Measurements from ENCODE around the gene HIRA.

Gene HIRA

DNA sequence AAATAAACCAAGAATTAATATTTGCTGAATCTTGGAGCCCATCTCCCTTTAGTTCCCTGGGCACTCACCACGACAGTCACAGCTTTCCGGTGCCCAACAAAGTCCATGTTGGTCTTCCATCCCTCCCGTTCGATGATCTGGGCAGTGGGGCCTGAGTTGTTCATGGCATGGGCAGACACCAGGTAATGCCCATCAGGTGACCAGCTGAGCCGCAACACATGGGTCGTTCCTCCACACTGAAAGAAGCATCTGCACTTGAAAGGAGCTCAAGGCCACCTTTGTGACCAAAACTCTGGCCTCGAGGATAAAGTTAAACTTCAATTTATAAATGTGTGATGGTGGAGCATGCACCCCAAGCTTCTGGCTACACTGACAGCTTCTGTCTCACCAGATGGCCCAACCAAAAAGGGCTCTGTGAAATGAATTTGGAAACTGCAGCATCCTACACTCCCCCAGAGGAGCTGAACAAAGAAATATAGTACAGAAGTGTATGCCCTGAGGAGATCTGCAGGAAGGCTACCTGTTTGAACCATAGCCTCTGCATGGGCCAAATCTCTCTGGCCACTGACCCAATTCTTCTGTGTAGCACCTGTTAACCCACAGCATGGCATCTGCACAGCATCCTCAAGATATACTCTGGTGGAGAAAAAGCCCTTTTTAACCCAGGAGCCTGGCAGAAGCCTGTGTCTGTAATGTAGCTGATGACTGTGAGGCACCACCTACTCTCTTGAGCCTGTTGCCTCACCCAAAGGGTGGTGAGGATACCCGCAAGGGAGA, 37.1 kb downstream of the HIRA start:
- Histone ChIP-seq H3K9ac (ENCODE audit: low read depth, low read length) (no peak overlapping the region), H3K79me2 (ENCODE audit: insufficient read depth, low read length) (no peaks in the 10 kb centered on the region), H3K4me2 (ENCODE audit: insufficient read depth, low read length) (no peak overlapping the region), H3K27me3 (ENCODE audit: insufficient read depth, low read length, poor library complexity) (no peaks in the 10 kb centered on the region), H4K20me1 (ENCODE audit: insufficient read depth, low read length) (no peaks in the 10 kb centered on the region), H3K9me3 (ENCODE audit: insufficient read depth, low read length, severe bottlenecking) (no peaks in the 10 kb centered on the region), H3K36me3 (ENCODE audit: insufficient read depth, low read length) (peaks cover 94% of the 10 kb centered on the region), H3K27ac (ENCODE audit: low read length) (no peak overlapping the region), H3K4me1 (ENCODE audit: insufficient read depth, low read length) (no peaks in the 10 kb centered on the region), H2AFZ (ENCODE audit: low read depth, low read length) (no peak overlapping the region), H3K4me3 (ENCODE audit: low read depth in 1 of 2, low read length in 2 of 2) (no peak overlapping the region)
- ATAC-seq (ENCODE audit: insufficient read depth, low read depth) (no peak), DNase-seq (no peak)
- no peak for TF ChIP-seq EZH2 (IDR thresholded peaks at IDR 0.05; ENCODE audit: borderline replicate concordance, low read depth, low read length, severe bottlenecking)
- TF ChIP-seq, protein P1, sequence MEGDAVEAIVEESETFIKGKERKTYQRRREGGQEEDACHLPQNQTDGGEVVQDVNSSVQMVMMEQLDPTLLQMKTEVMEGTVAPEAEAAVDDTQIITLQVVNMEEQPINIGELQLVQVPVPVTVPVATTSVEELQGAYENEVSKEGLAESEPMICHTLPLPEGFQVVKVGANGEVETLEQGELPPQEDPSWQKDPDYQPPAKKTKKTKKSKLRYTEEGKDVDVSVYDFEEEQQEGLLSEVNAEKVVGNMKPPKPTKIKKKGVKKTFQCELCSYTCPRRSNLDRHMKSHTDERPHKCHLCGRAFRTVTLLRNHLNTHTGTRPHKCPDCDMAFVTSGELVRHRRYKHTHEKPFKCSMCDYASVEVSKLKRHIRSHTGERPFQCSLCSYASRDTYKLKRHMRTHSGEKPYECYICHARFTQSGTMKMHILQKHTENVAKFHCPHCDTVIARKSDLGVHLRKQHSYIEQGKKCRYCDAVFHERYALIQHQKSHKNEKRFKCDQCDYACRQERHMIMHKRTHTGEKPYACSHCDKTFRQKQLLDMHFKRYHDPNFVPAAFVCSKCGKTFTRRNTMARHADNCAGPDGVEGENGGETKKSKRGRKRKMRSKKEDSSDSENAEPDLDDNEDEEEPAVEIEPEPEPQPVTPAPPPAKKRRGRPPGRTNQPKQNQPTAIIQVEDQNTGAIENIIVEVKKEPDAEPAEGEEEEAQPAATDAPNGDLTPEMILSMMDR (IDR thresholded peaks at IDR 0.05; ENCODE audit: borderline replicate concordance, extremely low read depth, low read length, poor library complexity, severe bottlenecking), result no peak

DNA sequence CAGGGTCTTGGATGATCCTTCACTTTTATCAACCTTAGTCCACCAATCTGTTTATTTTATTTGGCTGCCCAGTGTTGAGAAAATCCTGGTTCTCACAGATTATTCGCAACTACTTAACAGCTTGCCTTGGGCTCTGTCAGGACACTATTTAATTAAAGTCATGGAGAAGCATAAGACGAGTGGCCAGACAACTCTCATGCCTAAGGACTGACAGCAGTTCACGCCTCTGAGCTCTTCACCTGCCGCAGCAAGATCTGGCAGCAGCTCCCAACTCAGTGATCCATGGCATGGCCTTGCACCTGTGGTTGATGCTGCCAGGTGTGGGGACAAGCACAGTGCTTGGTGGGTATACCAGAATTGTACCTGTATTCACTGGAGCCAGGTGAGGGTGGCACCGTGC, 37.8 kb downstream of the HIRA start:
- no peaks in the 10 kb centered on the region for H3K4me1 ChIP-seq (ENCODE audit: insufficient read depth, low read length)
- DNase-seq (no peak), ATAC-seq (ENCODE audit: insufficient read depth, low read depth) (no peak)
- H3K79me2 ChIP-seq (ENCODE audit: insufficient read depth, low read length), result no peaks in the 10 kb centered on the region
- H4K20me1 ChIP-seq (ENCODE audit: insufficient read depth, low read length), result no peaks in the 10 kb centered on the region
- H3K9me3 ChIP-seq (ENCODE audit: insufficient read depth, low read length, severe bottlenecking), result no peaks in the 10 kb centered on the region
- no peak overlapping the region for H3K4me3 ChIP-seq (ENCODE audit: low read depth in 1 of 2, low read length in 2 of 2)
- H3K4me2 ChIP-seq (ENCODE audit: insufficient read depth, low read length), result no peak overlapping the region
- no peak overlapping the region for H3K9ac ChIP-seq (ENCODE audit: low read depth, low read length)
- H3K36me3 ChIP-seq (ENCODE audit: insufficient read depth, low read length), result peaks cover 93% of the 10 kb centered on the region
- no peak overlapping the region for H3K27ac ChIP-seq (ENCODE audit: low read length)
- no peak overlapping the region for H2AFZ ChIP-seq (ENCODE audit: low read depth, low read length)
- no peak for TF ChIP-seq EZH2 (IDR thresholded peaks at IDR 0.05; ENCODE audit: borderline replicate concordance, low read depth, low read length, severe bottlenecking)
- TF ChIP-seq, protein P1 (IDR thresholded peaks at IDR 0.05; ENCODE audit: borderline replicate concordance, extremely low read depth, low read length, poor library complexity, severe bottlenecking), result no peak
- H3K27me3 ChIP-seq (ENCODE audit: insufficient read depth, low read length, poor library complexity), result no peaks in the 10 kb centered on the region

DNA sequence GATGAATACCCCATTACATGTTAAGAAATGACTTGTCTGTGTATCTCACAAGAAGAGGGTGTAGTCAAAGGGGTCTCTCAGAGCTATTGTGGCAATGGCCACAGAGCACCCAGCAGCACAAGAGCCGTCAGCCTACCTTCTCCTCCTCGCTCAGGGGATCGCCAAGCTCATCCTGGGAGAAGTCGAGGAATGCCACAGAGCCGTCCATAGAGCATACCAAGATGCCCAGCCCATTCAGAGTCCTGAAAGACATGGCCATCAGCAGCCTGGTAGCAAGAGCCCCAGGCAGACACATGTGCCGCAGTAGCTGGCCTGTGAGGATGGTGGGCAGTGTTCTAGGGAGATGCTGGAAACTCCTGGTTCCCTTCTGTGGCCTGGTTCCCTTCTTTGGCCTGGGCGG, 44.0 kb downstream of the HIRA start:
- Histone ChIP-seq H3K36me3 (ENCODE audit: insufficient read depth, low read length) (peaks cover 95% of the 10 kb centered on the region), H3K4me1 (ENCODE audit: insufficient read depth, low read length) (no peaks in the 10 kb centered on the region), H3K9ac (ENCODE audit: low read depth, low read length) (no peak overlapping the region), H4K20me1 (ENCODE audit: insufficient read depth, low read length) (no peaks in the 10 kb centered on the region), H3K4me3 (ENCODE audit: low read depth in 1 of 2, low read length in 2 of 2) (no peak overlapping the region), H3K9me3 (ENCODE audit: insufficient read depth, low read length, severe bottlenecking) (no peaks in the 10 kb centered on the region), H3K79me2 (ENCODE audit: insufficient read depth, low read length) (no peaks in the 10 kb centered on the region), H2AFZ (ENCODE audit: low read depth, low read length) (no peak overlapping the region), H3K27me3 (ENCODE audit: insufficient read depth, low read length, poor library complexity) (no peaks in the 10 kb centered on the region), H3K27ac (ENCODE audit: low read length) (no peak overlapping the region), H3K4me2 (ENCODE audit: insufficient read depth, low read length) (no peak overlapping the region)
- DNase-seq, result no peak
- no peak for TF ChIP-seq EZH2 (IDR thresholded peaks at IDR 0.05; ENCODE audit: borderline replicate concordance, low read depth, low read length, severe bottlenecking)
- TF ChIP-seq, protein P1 (IDR thresholded peaks at IDR 0.05; ENCODE audit: borderline replicate concordance, extremely low read depth, low read length, poor library complexity, severe bottlenecking), result no peak
- ATAC-seq (ENCODE audit: insufficient read depth, low read depth), result no peak

Data from DND-41 (cell line).